ENCODE results near the gene CTNNB1. TPM values are rescaled to one million over a fixed set of nuclear protein-coding genes. Genes with fewer than 3 reads are reported as not detected.

Gene CTNNB1
- total RNA-seq, 2 experiments from 2014 or later = 157 to 201 TPM

DNA sequence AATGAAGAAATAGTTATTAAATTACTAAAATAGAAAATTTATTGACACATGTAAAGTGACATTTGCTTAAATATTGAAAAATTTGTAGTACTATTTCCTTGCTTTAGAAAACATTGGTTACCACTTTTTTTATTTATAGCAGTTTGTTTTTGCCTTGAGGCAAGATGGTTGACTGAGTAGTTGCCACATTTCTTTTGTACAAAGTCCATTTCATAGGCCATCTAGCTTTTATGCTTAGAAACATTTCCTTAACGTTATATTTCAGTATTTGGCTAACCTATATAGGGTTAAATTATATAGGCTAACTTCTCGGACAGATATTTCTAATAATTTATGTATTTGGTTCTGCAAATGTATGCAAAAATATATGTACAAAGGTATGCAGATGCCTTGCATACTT is 17.1 kb downstream of the CTNNB1 start:
- Histone ChIP-seq H3K4me3 (ENCODE audit: low read depth, low read length, poor library complexity, severe bottlenecking) (no peak overlapping the region), H3K4me2 (ENCODE audit: low read length) (no peak overlapping the region), H3K9me2 (ENCODE audit: insufficient read depth, low read length) (no peaks in the 10 kb centered on the region), H3K4me1 (ENCODE audit: insufficient read depth, low read length, poor library complexity, severe bottlenecking) (peaks cover 12% of the 10 kb centered on the region), H3K79me2 (ENCODE audit: insufficient read depth, low read depth, low read length) (peaks cover 100% of the 10 kb centered on the region), H2AFZ (ENCODE audit: low read length) (no peak overlapping the region), H3K27ac (ENCODE audit: low read depth, low read length, poor library complexity, severe bottlenecking) (no peak overlapping the region), H3K9me3 (ENCODE audit: low read length) (peaks cover 4% of the 10 kb centered on the region; the same call in 1 of the 2 replicates), H3K36me3 (ENCODE audit: insufficient read depth, low read length) (peaks cover 30% of the 10 kb centered on the region), H4K20me1 (ENCODE audit: insufficient read depth, low read length) (peaks cover 81% of the 10 kb centered on the region)
- CTCF ChIA-PET (ENCODE audit: unreplicated experiment) = no interaction called here
- BruUV-seq (replicated peaks) = no TSS peak
- POLR2A ChIA-PET = interaction anchor here (0.6 to 1.6 kb wide), 6 partner anchors 9 to 1996 kb away, joined by 3 to 6 read pairs (median 4); no protein-coding TSS in a partner anchor
- TF ChIP-seq, protein P1, sequence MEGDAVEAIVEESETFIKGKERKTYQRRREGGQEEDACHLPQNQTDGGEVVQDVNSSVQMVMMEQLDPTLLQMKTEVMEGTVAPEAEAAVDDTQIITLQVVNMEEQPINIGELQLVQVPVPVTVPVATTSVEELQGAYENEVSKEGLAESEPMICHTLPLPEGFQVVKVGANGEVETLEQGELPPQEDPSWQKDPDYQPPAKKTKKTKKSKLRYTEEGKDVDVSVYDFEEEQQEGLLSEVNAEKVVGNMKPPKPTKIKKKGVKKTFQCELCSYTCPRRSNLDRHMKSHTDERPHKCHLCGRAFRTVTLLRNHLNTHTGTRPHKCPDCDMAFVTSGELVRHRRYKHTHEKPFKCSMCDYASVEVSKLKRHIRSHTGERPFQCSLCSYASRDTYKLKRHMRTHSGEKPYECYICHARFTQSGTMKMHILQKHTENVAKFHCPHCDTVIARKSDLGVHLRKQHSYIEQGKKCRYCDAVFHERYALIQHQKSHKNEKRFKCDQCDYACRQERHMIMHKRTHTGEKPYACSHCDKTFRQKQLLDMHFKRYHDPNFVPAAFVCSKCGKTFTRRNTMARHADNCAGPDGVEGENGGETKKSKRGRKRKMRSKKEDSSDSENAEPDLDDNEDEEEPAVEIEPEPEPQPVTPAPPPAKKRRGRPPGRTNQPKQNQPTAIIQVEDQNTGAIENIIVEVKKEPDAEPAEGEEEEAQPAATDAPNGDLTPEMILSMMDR (conservative IDR thresholded peaks at IDR 0.05; ENCODE audit: low read length) = no peak
- no peak for TF ChIP-seq EZH2phosphoT487 (IDR thresholded peaks at IDR 0.05; ENCODE audit: borderline replicate concordance, low read depth, low read length)
- intact Hi-C loops (cut with micrococcal nuclease; ENCODE audit: unreplicated experiment) = no loop called here
- no peak for DNase-seq (ENCODE audit: low spot score)

DNA sequence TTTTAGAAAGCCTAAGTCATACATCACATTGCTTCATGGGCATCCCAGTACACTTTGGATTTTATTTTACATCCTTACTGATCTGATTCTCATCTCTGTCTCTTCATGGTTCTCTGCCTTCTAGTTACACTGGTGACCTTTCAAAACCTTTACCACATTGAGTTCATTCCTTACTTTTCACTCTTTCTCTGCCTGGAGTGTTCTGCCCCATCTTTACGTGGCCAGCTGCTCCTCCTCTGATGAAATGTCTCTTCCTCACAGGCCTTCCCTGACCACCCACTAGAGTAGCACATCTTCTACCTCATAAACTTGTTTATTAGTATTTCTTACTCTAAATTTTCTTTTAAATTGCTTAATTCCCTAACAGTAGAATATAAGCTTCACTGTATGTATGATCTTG is 17.7 kb downstream of the CTNNB1 start:
- Histone ChIP-seq H3K27ac (ENCODE audit: low read depth, low read length, poor library complexity, severe bottlenecking) (no peak overlapping the region), H3K36me3 (ENCODE audit: insufficient read depth, low read length) (peaks cover 24% of the 10 kb centered on the region), H3K4me3 (ENCODE audit: low read depth, low read length, poor library complexity, severe bottlenecking) (no peak overlapping the region), H3K79me2 (ENCODE audit: insufficient read depth, low read depth, low read length) (peaks cover 100% of the 10 kb centered on the region), H3K9me3 (ENCODE audit: low read length) (peaks cover 4% of the 10 kb centered on the region; the same call in 1 of the 2 replicates), H3K4me2 (ENCODE audit: low read length) (no peak overlapping the region), H3K9me2 (ENCODE audit: insufficient read depth, low read length) (no peaks in the 10 kb centered on the region), H3K4me1 (ENCODE audit: insufficient read depth, low read length, poor library complexity, severe bottlenecking) (peaks cover 12% of the 10 kb centered on the region), H4K20me1 (ENCODE audit: insufficient read depth, low read length) (peaks cover 85% of the 10 kb centered on the region), H2AFZ (ENCODE audit: low read length) (no peak overlapping the region)
- no peak for DNase-seq (ENCODE audit: low spot score)
- BruUV-seq (replicated peaks) = no TSS peak
- intact Hi-C loops (cut with micrococcal nuclease; ENCODE audit: unreplicated experiment) = no loop called here
- POLR2A ChIA-PET = interaction anchor here (0.6 kb wide), 1 partner anchor 618 kb away, joined by 4 read pairs; no protein-coding TSS in a partner anchor
- TF ChIP-seq EZH2phosphoT487 (IDR thresholded peaks at IDR 0.05; ENCODE audit: borderline replicate concordance, low read depth, low read length) = no peak
- TF ChIP-seq, protein P1 (conservative IDR thresholded peaks at IDR 0.05; ENCODE audit: low read length) = no peak
- CTCF ChIA-PET (ENCODE audit: unreplicated experiment) = no interaction called here

DNA sequence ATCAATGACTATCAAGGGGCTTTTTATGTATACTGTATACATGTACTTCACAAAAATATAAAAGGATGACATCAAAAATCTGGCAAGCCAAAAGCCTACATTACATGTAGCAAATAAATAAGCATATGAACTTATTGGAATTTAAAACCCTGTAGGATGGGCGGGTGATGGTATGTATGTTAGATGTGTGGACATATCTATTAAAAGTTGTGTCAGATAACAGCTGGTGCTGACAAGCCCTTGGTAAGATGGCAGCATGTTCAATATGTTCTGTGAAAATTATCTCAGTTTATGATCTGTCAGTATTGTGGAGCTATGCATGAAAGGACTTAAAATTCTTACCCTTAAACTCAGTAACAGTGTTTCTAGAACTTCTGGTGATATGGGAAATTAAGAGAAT is 20.1 kb downstream of the CTNNB1 start:
- H3K4me2 ChIP-seq (ENCODE audit: low read length) = no peak overlapping the region
- H3K9me3 ChIP-seq (ENCODE audit: low read length) = peaks cover 4% of the 10 kb centered on the region; the same call in 1 of the 2 replicates
- no peak overlapping the region for H3K4me3 ChIP-seq (ENCODE audit: low read depth, low read length, poor library complexity, severe bottlenecking)
- intact Hi-C loops (cut with micrococcal nuclease; ENCODE audit: unreplicated experiment) = no loop called here
- H3K79me2 ChIP-seq (ENCODE audit: insufficient read depth, low read depth, low read length) = peaks cover 98% of the 10 kb centered on the region
- H3K9me2 ChIP-seq (ENCODE audit: insufficient read depth, low read length) = no peaks in the 10 kb centered on the region
- ChIA-PET POLR2A (interaction anchor here (0.6 to 1.7 kb wide), 7 partner anchors 9 to 45 kb away, joined by 3 to 10 read pairs (median 3); partner anchors contain the start of gene CTNNB1), CTCF (ENCODE audit: unreplicated experiment) (no interaction called here)
- peaks cover 71% of the 10 kb centered on the region for H4K20me1 ChIP-seq (ENCODE audit: insufficient read depth, low read length)
- H3K36me3 ChIP-seq (ENCODE audit: insufficient read depth, low read length) = peaks cover 25% of the 10 kb centered on the region
- DNase-seq (ENCODE audit: low spot score) = no peak
- TF ChIP-seq, protein P1 (conservative IDR thresholded peaks at IDR 0.05; ENCODE audit: low read length) = no peak
- no peak for TF ChIP-seq EZH2phosphoT487 (IDR thresholded peaks at IDR 0.05; ENCODE audit: borderline replicate concordance, low read depth, low read length)
- no peak overlapping the region for H3K27ac ChIP-seq (ENCODE audit: low read depth, low read length, poor library complexity, severe bottlenecking)
- H3K4me1 ChIP-seq (ENCODE audit: insufficient read depth, low read length, poor library complexity, severe bottlenecking) = no peaks in the 10 kb centered on the region
- no peak overlapping the region for H2AFZ ChIP-seq (ENCODE audit: low read length)
- no TSS peak for BruUV-seq (replicated peaks)

Measured in OCI-LY7 (cell line).